ENCODE measurements around the gene NEK6.

DNA sequence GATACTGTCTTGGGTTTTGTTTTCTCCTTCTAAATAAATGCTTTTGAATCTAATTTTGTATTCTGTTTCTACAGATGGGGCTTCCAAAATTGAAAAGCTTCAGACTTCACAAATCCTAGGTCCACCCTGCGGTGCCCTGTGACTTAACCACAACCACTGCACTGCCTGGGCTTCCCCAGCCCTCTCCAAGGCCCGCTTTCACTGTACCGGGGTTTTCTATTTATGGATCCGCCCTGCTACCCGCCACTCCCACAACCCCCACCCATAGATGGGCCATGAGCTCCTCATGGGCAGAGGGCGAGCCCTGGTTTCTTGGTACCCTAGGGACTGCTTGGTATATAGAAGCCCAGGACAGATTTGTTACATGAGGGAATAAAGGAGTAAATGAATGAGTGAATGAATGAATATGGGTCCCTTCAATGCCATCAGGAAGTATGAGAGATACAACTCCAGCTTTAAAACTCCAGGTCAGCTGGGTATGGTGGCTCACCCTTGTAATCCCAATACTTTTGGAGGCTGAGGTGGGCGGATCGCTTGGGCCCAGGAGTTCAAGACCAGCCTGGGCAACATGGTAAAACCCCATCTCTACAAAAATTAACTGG lies 39.8 kb upstream of the NEK6 start:
- no peak for TF ChIP-seq FOSL1 (IDR thresholded peaks at IDR 0.05; ENCODE audit: insufficient read depth, low read depth, low read length)
- no peak for TF ChIP-seq EGR1 (IDR thresholded peaks at IDR 0.05; ENCODE audit: borderline replicate concordance, low read depth, low read length)
- no peak for TF ChIP-seq CTCF (IDR thresholded peaks at IDR 0.05; ENCODE audit: control extremely low read depth in 1 of 3, insufficient read depth in 1 of 3, low read depth in 1 of 3, low read length in 3 of 3)
- no peak for TF ChIP-seq CREB1 (IDR thresholded peaks at IDR 0.05)
- no peak for TF ChIP-seq BRCA1 (IDR thresholded peaks at IDR 0.05; ENCODE audit: low read depth, low read length)
- no peak for TF ChIP-seq POLR2A (IDR thresholded peaks at IDR 0.05; ENCODE audit: control extremely low read depth in 1 of 2, low read depth in 2 of 2, low read length in 2 of 2)
- TF ChIP-seq EZH2 (IDR thresholded peaks at IDR 0.05; ENCODE audit: low read depth, low read length, severe bottlenecking) = no peak
- TF ChIP-seq EP300 (IDR thresholded peaks at IDR 0.05; ENCODE audit: borderline replicate concordance in 1 of 2, low read depth in 2 of 2, low read length in 2 of 2) = no peak
- no peak for TF ChIP-seq POLR2AphosphoS5 (IDR thresholded peaks at IDR 0.05; ENCODE audit: low read depth, low read length)
- no peak for TF ChIP-seq TAF7 (optimal IDR thresholded peaks at IDR 0.05; ENCODE audit: borderline replicate concordance, low read depth, low read length)
- TF ChIP-seq, protein P1, sequence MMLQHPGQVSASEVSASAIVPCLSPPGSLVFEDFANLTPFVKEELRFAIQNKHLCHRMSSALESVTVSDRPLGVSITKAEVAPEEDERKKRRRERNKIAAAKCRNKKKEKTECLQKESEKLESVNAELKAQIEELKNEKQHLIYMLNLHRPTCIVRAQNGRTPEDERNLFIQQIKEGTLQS (IDR thresholded peaks at IDR 0.05; ENCODE audit: insufficient read depth, low read depth, low read length) = no peak
- no peak for TF ChIP-seq SUZ12 (IDR thresholded peaks at IDR 0.05; ENCODE audit: low read length)
- TF ChIP-seq POU5F1 (IDR thresholded peaks at IDR 0.05; ENCODE audit: low read depth, low read length) = no peak

All from H1 (cell line).